ENCODE measurements around the gene CAMK1D. TPM values are rescaled to one million over a fixed set of nuclear protein-coding genes. Genes with fewer than 3 reads are reported as not detected.

The CAMK1D gene
- total RNA-seq, 1 experiment from 2014 or later: 6.3 TPM

- WGBS (ENCODE audit: extremely low coverage, insufficient read length, low lambda C conversion rate): no CpG with 5 or more reads among the region's 10 CpGs
- Histone ChIP-seq H4K8ac (replicated peaks; ENCODE audit: insufficient read length, low read depth, low read length) (no peak overlapping the region), H4K5ac (ENCODE audit: insufficient read length, low read depth, low read length) (no peak overlapping the region), H3K27me3 (ENCODE audit: insufficient read depth, low read length) (peaks cover 11% of the 10 kb centered on the region; the same call in 1 of the 2 replicates), H3K4me1 (ENCODE audit: insufficient read depth, low read length) (no peaks in the 10 kb centered on the region), H3K56ac (ENCODE audit: insufficient read length, low read depth, low read length) (no peak overlapping the region), H2AFZ (ENCODE audit: low read length) (no peak overlapping the region), H3K14ac (ENCODE audit: insufficient read depth, low read length) (no peak overlapping the region), H2BK120ac (ENCODE audit: low read depth, low read length, poor library complexity, severe bottlenecking) (no peak overlapping the region), H3K4ac (ENCODE audit: low read depth, low read length) (no peak overlapping the region), H4K20me1 (ENCODE audit: control insufficient read depth, insufficient read depth, insufficient read length) (no peaks in the 10 kb centered on the region), H3K27ac (ENCODE audit: insufficient read length, low read depth, low read length) (no peak overlapping the region), H3K79me1 (ENCODE audit: insufficient read depth, low read depth, low read length, poor library complexity, severe bottlenecking) (no peaks in the 10 kb centered on the region), H3K18ac (ENCODE audit: insufficient read length, low read depth, low read length) (no peak overlapping the region), H3K23ac (ENCODE audit: insufficient read length, low read depth, low read length) (no peak overlapping the region), H3K79me2 (ENCODE audit: insufficient read depth, low read length) (no peaks in the 10 kb centered on the region), H4K91ac (ENCODE audit: insufficient read length, low read depth, low read length) (no peak overlapping the region), H3K9me3 (ENCODE audit: control insufficient read depth, low read depth, low read length) (no peaks in the 10 kb centered on the region), H2BK12ac (ENCODE audit: insufficient read length, low read depth, low read length) (no peak overlapping the region), H2BK15ac (ENCODE audit: low read depth, low read length) (no peak overlapping the region), H3K4me2 (ENCODE audit: insufficient read depth, insufficient read length, low read length) (no peak overlapping the region), H2BK5ac (ENCODE audit: insufficient read length, low read length) (no peak overlapping the region), H3K9ac (ENCODE audit: extremely low read depth, insufficient read length, low read length) (no peak overlapping the region), H3K23me2 (ENCODE audit: insufficient read length, low read depth, low read length, poor library complexity, severe bottlenecking) (peaks cover 17% of the 10 kb centered on the region), H2BK20ac (ENCODE audit: low read depth, low read length, poor library complexity, severe bottlenecking) (no peak overlapping the region), H2AK5ac (ENCODE audit: insufficient read length, low read length) (no peak overlapping the region), H3T11ph (ENCODE audit: low read length) (no peak overlapping the region)
- peaks cover 18 to 29% of the 10 kb centered on the region in 2 experiments for H3K4me1 Mint-ChIP-seq
- H3K27me3 Mint-ChIP-seq (ENCODE audit: low read depth): peaks cover 46% of the 10 kb centered on the region
- H3K4me3 Mint-ChIP-seq: no peak overlapping the region
- no peak for TF ChIP-seq CTCF (conservative IDR thresholded peaks at IDR 0.05)
- no peaks in the 10 kb centered on the region; a peak in 1 of 7 replicates for H3K36me3 Mint-ChIP-seq (ENCODE audit: insufficient read depth in 1 of 3, low read depth in 3 of 3)
- no peak for DNase-seq
- no peaks in the 10 kb centered on the region for H3K9me3 Mint-ChIP-seq
- H3K27ac Mint-ChIP-seq: no peak overlapping the region
These were observed 2.6 kb upstream of the CAMK1D start for GRCh38 chr10:12346707-12347106.

All from H9 (cell line).